DMS53 (cell line): ENCODE measurements around the gene RBKS.
A peak's percentile ranks its signal among the peaks of the same experiment; 100 is the strongest.

Experiments
- DNase-seq: peaks from one replicate; lab custom pipeline; 2025; lab: John Stamatoyannopoulos, UW

The RBKS gene

GRCh38 chr2:27890146-27890923 is at the start of gene RBKS, which contains the start of gene BABAM2:
Gene RBKS, minus strand, starts transcription at chr2:27890387. Its CDS starts 42 bp downstream, at chr2:27890345.
Gene BABAM2, plus strand, starts transcription at chr2:27890729. Its CDS starts 3,828 bp downstream, at chr2:27894557.
- DNase-seq, result peak; percentile 93

- no peak for DNase-seq
These were observed 44.8 kb upstream of the RBKS start for GRCh38 chr2:27935026-27935425.

- no peak for DNase-seq
These were observed 42.2 kb upstream of the RBKS start for GRCh38 chr2:27932396-27932795.

GRCh38 chr2:27931361-27931950 is 41.3 kb upstream of the RBKS start:
- DNase-seq, result no peak

GRCh38 chr2:27929916-27930486 is 39.8 kb upstream of the RBKS start:
- no peak for DNase-seq

GRCh38 chr2:27925766-27926472 is 35.7 kb upstream of the RBKS start:
- no peak for DNase-seq

GRCh38 chr2:27922842-27923241 is 32.7 kb upstream of the RBKS start:
- DNase-seq, result no peak

- no peak for DNase-seq
These were observed 31.8 kb upstream of the RBKS start for GRCh38 chr2:27921880-27922547.

GRCh38 chr2:27921424-27921823 is 31.2 kb upstream of the RBKS start:
- no peak for DNase-seq

- DNase-seq, result peak; percentile 50
These were observed 30.1 kb upstream of the RBKS start for GRCh38 chr2:27920148-27920885.

- DNase-seq, result peak; percentile 47
These were observed 26.3 kb upstream of the RBKS start for GRCh38 chr2:27916293-27916995.

- peak; percentile 67 for DNase-seq
These were observed 25.7 kb upstream of the RBKS start for GRCh38 chr2:27915874-27916273.

GRCh38 chr2:27915191-27915590 is 25.0 kb upstream of the RBKS start:
- no peak for DNase-seq

- no peak for DNase-seq
These were observed 24.6 kb upstream of the RBKS start for GRCh38 chr2:27914805-27915175.

- no peak for DNase-seq
These were observed 24.0 kb upstream of the RBKS start for GRCh38 chr2:27914041-27914804.

GRCh38 chr2:27912512-27912911 is 22.3 kb upstream of the RBKS start:
- DNase-seq, result no peak

- no peak for DNase-seq
These were observed 21.4 kb upstream of the RBKS start for GRCh38 chr2:27911458-27912210.

- DNase-seq, result no peak
These were observed 19.7 kb upstream of the RBKS start for GRCh38 chr2:27909901-27910300.

- peak; percentile 32 for DNase-seq
These were observed 17.4 kb upstream of the RBKS start for GRCh38 chr2:27907547-27907946.
